HG03457 (cell line): ENCODE data around the gene CISD3.

Experiments used
- ATAC-seq: cut with Tn5 transposase; IDR thresholded peaks from one replicate; pipeline ENCODE4 v1.9.1; 2021; ENCODE audit warnings: moderate number of reproducible peaks; ENCODE audit not compliant: unreplicated experiment

The CISD3 gene

DNA sequence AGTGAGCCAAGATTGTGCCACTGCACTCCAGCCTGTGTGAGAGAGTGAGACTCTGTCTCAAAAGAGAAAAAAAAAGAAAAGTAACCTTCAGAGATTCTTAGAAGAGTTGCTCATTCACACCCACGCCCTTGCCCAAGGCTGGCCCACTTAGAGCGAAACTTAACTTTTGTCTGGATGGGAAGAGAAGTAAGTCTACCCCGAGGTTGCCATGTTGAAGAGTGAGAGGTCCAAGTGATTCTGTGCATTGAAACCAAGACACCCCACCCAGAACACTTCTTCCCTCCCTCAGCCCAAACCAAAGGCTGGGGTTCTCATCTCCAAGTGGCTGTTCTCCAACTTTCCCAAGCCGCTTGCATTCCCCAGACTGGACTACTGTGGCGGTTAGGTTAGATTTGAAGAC lies 2.4 kb upstream of the CISD3 start:
- ATAC-seq: no peak

DNA sequence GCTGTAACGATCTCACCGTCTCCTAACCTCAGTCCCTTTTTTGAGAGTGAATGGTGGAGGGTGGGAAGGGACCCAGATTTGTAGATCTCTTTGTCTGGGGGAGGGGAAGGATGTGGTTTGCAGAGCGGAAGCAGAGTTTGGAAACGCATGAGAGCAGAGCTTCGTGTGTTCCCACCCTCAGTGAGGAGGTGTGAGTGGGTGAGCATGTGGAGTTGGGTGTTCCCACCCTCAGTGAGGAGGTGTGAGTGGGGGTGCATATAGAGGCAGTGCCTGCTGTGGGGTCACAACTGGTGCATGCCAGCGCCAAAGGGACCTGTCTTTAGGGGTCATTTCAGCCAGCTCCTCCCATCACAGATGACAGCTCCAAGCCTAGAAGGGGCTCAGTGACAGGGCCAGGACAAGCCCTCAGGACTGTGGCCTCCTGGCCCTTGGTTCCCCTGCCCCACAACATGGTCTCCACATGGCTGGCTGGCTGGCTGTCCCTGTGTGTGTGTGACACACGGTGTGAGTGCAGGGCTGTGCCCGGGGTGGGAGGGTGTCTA lies 1.8 kb upstream of the CISD3 start:
- no peak for ATAC-seq

- no peak for ATAC-seq
These were observed 714 bp upstream of the CISD3 start for GRCh38 chr17:38729368-38729885.

- no peak for ATAC-seq
These were observed 612 bp downstream of the CISD3 start for GRCh38 chr17:38730526-38731379.

- ATAC-seq: no peak
These were observed 1.6 kb downstream of the CISD3 start for GRCh38 chr17:38731526-38732294.

- no peak for ATAC-seq
These were observed 2.5 kb downstream of the CISD3 start for GRCh38 chr17:38732376-38733281.

GRCh38 chr17:38733282-38733981 lies 3.3 kb downstream of the CISD3 start:
- no peak for ATAC-seq

DNA sequence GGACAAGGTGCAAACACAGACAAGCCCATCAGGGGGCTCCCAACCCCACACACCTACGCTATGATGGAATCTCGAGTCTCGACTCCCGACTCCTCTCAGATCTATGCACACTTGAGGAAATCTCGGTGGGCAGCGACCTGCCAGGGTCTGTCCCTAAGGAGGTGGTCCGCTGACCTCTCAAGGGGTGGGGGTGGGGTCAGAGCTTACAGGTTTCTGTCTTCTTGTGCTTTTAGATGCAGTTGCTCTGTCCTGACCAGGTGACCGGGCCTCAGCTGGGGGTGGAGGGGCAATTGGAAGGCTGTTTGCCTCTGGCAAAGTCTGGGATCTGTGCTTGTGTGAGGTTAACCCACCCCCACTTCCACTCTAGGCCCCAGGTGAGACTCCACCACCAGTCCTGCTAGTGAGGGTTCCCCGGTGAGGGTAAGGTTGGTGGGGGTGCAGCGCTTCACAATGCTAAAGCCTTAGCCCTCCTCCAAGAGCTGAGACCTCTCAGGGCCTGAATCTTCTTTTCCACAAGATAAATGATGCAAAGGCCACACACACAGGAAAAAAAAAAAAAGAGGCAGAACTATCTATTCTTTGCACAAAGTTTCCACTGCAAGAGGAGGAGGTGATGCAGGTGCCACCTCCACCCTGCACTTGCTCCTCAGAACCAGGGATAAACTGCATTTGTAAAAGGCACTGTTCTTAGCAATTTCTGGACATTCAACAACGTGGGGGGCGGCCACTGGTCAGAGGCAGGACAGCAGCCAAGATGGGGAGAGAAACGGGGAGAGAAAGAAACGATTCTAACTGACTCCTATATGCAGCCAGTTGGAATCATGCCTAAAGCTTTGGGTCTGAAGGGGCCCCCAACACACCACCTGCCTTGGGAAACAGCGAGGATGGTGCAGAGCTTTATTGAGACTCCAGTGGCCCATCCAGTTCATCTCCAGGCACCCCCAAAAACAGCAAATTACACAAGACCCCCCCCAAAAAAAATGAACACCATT lies 4.1 kb downstream of the CISD3 start:
- ATAC-seq: no peak

DNA sequence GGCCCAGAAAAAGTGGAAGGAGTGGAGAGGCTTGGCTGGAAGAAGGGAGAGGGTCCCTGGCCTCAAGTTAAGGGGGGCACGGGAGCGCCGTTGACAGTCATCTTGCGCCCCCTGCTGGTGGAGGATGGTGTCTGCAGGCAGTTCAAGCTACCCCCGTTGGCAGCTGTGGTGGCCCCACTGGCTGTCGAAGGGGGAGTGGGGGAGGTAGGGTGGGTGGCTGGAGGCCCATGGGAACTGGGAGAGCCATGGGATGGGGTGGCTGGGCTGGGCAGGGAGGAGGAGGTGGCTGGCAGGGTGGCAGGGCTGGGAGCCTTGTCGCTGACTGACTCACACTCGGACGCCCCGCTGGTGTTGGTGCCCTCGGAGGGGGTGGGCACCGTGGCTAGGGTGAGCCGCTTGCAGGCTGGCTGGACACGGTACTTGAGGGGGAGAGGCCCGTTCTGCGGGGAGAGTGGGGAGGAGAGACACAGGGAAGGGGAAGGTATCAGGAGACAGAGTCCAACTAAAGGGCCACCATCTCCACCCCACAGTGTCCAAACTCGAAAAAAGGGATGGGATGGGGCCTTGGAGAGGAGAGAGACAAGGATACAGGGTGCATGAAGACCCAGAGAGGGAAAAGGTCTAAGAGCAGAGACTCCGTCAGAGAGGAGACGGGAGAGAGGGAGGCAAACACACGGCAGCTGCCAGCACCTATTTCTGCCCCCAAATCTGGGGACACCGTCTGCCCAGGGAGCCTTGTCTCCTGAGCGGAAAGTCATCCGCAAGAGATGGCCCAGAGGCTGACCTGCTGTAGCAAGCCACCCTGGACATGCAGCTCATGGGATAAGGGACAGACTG lies 5.2 kb downstream of the CISD3 start:
- ATAC-seq: no peak

GRCh38 chr17:38738007-38738662 lies 8.0 kb downstream of the CISD3 start:
- ATAC-seq: no peak

DNA sequence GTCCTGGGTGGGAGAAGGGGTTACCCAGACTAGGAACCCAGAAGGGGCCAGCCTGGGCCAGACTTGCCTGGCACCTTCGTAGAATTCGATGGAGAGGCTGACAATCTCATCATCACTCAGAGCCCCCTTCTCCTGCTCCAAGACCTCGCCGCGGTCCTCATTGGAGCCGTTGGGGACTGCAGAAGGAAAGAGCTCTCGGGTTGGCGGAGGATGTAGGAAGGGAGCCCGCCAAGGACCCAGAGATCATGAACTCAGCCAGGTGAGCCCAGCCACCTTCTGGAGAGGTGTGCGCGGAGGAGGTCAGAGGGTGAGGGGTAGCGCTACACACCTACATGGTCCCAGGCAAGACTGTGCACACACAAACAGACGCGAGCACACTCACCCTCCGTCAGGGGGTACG lies 8.5 kb downstream of the CISD3 start:
- ATAC-seq: no peak

DNA sequence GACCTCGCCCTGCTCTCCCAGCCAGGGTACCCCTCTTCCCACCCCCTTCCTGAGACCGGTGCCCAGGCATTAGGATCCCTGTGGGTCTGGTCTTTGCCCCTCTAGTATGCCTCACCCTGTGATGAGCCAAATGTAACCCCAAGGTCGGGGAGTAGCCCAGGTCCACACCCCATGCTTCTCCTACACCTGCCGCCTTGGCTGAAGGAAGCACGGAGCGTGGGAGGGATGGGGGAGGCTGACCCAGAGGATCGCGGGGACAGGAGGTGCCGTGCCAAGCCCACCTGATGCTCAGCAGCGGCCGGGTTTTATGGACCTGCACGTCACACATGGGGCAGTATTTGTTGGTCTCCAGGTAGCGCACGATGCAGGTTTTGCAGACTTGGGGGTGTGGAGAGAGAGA lies 9.2 kb downstream of the CISD3 start:
- ATAC-seq: no peak

- ATAC-seq: no peak
These were observed 9.9 kb downstream of the CISD3 start for GRCh38 chr17:38740044-38740443.

- ATAC-seq: no peak
These were observed 10.7 kb downstream of the CISD3 start for GRCh38 chr17:38740806-38741205.

- no peak for ATAC-seq
These were observed 11.3 kb downstream of the CISD3 start for GRCh38 chr17:38741461-38741860.

- ATAC-seq: no peak
These were observed 11.8 kb downstream of the CISD3 start for GRCh38 chr17:38741921-38742410.
